ENCODE data around the gene YJU2.

The YJU2 gene

DNA sequence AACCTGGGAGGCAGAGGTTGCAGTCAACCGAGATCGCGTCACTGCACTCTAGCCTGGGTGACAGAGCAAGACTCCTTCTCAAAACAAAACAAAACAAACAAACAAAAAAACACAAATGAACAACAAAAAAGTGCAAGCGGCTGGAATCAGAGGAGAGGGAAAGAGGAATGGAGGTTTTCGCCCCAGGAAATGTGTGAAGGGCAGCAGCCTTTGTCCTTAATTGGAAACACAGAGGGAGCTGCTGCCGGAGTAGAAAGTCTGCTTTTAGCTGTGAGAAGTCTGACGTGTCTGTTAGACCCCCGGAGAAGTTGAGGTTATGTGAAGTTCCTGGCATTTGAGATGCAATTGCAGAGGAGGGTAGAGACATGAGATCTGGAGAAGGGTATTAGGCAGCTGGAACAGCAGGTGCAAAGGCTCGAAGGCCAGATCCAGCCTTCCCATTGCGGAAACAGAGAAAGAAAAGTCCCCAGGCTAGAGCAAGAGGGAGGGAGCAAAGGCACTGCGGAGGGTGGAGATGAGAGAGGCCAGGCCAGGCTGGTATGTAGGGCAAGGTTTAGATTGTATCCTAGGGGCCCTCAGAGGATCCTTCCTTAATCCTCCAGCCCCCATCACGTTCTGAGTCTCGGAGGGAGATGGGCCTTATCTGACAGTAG is 54.8 kb downstream of the YJU2 start:
- DNase-seq = no peak

DNA sequence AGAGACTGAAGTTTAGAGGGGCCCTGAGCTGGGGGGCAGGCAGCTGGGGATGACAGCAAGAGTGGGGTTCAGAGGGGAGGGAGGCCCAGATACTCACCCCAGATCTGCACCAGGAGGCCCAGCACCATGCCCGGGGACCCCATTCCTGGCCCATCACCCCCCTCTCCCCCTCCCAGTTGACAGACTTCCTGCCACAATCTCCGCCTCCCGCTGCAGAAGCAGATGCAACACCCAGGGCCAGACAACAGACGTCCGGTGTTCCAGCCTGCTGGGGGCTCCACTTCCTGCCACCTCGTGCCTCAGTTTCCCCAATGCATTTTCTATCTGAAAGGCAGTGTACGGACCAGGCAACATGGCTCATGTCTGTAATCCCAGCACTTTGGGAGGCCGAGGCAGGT is 55.4 kb downstream of the YJU2 start, which contains the start of gene TMIGD2:
Gene TMIGD2 (minus strand): TSS at position 147 of the 398 bp plus-strand sequence. CDS start 4 bp downstream, at position 143.
- DNase-seq = no peak

DNA sequence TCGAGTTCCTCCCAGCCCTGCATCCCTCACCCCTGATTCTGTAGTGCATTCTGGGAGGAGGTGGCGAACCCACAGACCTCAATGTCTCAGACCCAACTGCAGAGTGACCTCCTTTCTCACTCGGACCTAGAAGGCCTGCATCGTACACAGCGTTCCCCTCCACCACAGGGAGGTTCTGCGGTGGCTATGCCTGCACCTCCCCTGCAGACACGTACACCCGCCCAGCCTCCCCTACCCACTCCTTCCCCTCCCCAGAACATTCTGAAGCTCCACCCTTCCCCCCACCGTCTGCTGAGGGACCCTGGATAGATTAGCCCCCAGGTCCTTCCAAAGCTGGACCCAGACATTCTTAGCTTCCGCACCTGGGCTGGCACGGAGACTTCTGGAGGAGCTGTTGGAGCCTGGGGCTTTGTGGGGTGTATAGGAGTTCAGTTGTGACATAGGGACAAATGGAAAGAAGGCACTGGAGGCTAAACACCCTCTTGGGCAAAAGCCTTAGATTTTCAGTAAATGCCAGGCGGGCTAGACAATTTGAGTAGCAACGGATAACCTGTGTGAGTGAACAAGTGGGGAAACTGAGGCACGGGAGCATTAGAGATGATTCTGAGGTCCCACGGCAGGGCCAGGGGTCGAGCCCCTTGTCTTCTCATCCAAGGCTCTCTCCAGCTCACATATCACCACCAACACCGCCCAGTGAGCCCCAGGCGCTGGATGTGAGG is 57.1 kb downstream of the YJU2 start:
- no peak for DNase-seq

DNA sequence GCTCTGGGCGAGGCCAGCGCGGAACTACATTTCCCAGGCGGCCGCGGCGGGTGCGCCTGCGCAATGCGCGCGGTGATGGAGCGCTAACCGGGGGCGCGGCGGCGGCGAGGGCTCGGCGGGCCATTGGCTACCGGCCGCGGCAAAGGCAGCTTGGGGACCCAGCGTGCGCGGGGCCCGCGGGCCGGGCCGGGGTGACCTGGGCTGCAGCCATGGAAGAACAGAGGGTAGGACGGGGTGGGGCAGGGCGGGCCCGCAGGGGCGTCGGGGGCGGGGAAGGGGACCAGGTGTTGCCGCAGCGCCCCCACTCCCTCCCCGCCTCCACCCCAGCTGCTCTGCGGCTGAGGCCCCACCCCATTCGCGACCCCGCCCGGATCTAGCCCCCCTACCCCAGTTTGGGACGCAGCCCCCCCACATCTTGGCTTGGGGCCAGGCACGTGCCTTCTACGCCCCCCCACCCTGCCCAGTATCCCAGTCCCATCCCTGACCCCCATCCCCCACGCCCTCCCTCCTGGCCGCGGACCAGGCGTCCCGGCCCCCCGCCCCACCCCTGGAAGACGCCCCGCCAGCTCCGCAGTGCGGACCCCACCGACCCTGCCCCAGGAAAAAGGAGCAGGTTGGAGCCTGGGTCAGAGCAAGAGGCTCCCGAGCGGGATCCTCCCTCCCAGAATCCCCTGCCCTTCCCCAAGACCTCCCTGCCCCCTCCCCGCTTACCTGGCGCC is 57.8 kb downstream of the YJU2 start, which contains the start of gene FSD1:
Gene FSD1 (plus strand): TSS at position 61 of the 719 bp plus-strand sequence. CDS start 149 bp downstream, at position 210.
- DNase-seq = peak; percentile 73

DNA sequence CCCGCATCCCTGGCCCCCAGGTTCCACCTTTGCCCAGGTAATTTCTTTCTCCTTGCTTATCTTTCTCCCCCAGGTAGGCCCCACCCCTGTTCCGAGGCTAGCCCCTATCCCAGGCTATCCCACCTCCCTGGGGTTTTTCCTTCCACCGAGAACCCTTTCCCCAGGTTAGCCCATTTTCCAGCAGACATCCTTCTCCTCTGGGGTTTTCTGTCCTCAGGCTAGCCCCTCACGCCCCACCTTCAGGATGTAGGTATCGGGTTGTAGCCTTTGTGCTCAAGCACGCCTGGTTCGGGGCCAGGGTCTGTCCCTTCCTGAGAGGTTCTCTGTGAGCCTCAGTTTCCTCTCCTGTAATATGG is 58.4 kb downstream of the YJU2 start:
- no peak for DNase-seq

DNA sequence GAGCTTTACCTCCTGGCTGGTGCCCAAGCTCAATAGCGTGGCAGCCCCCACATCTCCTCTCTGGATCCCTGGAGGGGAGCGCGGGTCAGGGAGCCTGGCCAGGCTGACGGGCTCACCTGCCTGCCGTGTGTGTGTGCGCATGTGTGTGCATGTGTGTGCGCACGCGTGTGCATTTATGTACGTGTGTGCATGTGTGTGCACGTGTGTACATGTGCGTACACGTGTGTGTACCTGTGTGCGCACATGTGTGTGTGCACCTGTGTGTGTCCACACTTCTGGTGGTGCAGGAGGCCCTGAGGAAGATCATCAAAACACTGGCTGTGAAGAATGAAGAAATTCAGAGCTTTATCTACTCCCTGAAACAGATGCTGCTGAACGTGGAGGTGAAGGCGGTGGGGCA is 58.8 kb downstream of the YJU2 start:
- no peak for DNase-seq

DNA sequence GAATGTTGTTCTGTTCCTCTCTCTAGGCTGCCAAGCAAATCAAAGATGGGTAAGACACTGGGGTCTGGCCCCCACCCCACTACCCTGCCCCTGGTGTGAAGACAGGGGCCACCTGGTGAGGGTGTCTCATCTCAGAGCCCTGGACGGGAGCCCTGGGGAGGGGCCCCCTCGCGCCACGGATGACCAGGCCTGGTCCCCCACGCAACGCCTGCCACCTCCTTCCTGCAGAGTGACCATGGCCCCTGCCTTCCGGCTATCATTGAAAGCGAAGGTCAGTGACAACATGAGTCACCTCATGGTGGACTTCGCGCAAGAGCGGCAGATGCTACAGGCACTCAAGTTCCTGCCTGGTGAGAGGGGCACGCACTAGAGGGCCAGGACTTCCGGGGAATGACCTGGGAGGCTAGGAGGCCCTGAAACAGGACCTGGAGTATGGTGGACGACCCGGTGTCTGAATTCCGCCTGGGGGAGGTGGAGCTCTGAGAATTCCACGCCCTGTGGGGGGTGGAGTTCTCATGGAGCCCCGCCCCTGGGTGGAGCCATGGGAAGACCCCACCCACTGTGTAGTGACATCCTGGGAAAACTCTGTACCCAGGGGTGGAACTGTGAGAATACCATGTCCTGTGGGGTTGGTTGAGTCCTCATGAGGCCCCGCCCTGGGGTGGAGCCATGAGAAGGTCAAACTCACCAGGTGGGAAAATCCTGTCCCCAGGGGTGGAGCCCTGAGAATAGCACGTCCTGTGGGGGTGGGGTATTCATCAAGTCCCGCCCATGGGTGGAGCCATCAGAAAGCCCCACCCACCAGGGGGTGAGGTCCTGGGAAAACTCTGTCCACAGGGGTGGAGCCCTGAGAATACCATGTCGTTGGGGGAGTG is 63.6 kb downstream of the YJU2 start:
- DNase-seq = no peak

DNA sequence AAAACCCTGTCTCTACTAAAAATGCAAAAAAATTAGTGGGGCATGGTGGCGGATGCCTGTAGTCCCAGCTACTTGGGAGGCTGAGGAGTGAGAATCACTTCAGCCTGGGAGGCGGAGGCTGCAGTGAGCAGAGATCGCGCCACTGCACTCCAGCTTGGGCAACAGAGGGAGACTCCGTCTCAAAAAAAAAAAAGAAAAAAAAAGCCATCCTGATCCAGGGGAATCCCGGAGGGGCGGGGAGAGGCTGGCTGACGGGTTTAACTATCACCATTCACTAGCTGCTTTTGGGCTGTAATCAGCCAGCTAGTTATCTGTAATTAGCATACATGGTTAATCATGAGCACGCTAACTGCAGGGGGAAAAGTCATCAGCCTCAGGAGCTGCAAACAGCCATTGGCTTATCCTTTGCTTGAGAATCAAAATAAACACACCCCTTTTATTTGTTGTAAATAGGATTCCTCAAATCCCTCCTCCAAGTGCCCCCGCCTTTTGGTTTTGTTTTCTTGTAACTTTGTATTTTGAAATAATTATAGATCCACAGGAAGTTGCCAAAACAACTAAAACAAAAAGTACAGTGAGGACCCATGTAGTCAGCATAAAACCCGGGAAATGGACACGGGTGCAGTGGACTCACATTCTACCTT is 67.1 kb downstream of the YJU2 start:
- DNase-seq = no peak

DNA sequence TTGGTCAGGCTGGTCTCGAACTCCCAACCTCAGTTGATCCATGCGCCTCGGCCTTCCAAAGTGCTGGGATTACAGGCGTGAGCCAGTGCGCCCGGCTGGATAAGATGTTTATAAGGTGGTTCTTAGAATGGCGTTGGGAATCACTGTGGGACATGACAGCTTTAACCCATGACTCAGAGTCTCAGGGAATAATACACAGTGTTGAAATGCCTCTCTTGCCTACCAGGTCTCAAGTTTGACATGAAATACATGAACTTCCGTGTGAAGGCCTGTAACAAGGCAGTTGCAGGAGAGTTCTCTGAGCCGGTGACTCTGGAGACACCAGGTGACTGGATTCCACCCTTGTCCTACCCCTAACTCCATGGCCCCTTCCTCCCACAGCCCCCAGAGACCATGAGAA is 70.1 kb downstream of the YJU2 start:
- DNase-seq = no peak

DNA sequence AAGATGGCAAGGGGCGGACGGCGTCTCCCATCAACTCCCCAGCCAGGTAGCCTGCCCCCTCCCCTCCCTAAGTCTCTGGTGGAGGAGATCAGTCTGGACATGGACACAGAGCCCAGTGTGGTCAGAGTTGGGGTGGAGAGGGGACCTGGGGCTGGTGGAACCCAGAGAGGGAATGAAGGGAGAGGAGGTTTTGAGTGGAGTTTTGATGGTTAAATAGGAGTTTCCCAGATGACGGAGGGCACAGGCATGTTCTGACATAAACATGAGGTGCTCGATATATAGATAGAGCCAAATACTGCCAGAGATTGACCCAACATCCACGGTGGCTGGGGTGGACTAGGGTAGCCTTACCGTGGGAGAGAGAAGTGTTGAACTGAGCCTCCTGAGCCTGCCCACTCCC is 71.6 kb downstream of the YJU2 start:
- DNase-seq = no peak
